Inferior parietal cortex (tissue), 1 donor: ENCODE results near the gene PPP1R2C.

Source experiments
- DNase-seq: peaks from one replicate; pipeline ENCODE4 v3.0.0-alpha.2; 2016; ENCODE audit errors: extremely low spot score

The PPP1R2C gene

DNA sequence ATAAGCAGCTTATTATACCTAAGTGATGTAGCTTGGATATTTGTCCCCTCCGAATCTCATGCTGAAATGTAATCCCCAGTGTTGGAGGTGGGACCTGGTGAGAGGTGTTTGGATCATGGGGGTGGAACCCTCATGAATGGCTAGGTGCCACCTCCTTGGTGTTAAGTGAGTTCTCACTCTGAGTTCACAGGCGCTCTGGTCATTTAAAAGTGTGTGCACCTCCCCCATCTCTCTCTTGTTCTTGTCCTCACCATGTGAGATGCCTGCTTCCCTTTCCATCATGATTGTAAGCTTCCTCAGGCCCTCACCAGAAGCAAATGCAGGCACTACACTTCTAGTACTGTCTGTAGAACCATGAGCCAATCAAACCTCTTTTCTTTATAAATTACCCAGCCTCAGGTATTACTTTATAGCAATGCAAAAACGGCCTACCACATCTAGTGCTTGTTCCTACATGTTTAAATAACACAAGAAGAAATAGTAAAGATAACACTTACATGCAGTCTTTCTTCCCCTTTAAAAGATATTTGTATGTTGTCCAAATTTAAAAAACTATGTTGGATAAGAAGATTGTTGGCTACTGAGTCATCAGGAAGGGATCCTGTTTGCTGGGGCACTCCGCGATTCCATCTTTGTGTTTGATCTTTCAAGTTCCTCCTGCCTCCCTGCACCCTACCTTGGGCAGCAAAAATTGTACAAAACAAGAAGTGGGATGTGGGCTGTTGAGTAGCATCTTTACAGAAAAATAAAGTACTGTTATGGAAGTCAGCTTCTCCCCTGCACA lies 29.7 kb downstream of the PPP1R2C start:
- DNase-seq, result no peak

- DNase-seq, result no peak
Observed at GRCh38 chrX:42746606-42747005, 31.4 kb downstream of the PPP1R2C start.

DNA sequence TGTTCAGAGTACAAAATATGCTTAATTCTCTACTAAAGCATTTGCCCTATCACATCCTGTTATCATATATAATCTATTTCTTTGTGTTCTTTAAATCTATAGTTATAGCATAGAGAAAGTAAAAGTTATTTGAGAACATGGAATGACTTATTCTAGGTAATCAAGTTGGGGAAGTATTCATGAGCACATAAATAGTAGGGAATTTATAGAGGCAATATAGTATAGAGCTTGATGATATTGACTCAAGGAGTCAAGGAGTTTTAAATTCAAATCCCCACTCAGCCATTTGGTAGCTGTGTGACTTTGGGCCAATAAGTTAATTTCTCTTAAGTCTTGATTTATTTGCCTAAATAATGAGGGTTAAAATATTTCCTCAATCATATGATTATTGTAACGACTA lies 37.5 kb downstream of the PPP1R2C start:
- DNase-seq, result no peak

DNA sequence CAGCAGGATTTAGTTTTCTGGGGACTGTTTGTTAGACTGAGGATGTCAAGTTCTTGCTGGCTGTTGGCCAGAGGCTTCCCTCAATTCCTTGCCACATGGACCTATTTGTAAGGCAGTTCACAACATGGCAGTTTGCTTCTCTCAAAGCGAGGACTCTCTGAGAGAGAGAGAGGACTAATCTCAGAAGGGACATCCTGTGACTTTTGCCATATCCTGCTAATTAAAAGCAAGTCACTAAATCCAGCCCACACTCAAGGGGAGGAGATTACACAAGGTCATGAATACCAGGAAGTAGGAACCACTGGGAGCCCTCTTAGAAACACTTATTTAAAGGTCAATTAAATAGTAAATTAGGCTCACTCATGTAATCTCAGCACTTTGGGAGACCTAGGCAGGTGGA lies 38.2 kb downstream of the PPP1R2C start:
- DNase-seq, result no peak

- peak; percentile 2 for DNase-seq
Observed at GRCh38 chrX:42739258-42739657, 38.7 kb downstream of the PPP1R2C start.

DNA sequence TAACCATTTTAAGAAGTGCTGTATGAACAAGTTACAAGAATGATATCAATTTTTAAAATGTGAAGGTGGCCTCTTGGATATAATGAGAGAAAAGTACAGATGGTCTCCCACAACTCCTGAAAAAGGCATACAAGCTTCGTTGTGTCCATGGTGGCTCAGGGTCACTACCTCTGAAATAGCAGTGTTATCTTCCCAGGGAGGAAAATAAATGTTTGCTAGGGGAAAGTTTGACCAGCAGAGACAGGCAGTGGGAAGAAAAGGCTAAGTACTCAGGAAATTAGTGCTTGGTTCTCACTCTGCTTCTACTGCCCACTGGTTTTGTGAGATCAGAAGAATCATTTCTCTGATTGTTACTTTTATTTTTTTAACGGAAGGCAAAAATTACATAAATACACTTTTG lies 39.4 kb downstream of the PPP1R2C start:
- no peak for DNase-seq

DNA sequence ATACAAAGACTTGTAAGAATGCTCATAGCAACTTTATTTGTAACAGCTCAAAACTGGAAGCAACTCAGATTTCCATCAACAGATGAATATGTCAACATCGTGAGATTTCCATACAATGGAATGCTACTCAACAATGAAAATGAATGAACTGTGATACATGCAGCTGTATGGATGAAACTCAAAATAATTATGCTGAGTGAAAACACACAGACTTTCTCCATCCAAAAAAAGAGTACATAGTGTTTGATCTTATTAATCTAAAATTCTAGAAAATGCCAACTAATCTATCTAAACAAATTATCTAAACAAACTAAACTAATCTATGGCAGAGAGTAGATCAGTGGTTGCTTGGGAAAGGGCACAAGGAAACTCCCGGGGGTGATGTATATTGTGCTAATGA lies 42.7 kb downstream of the PPP1R2C start:
- DNase-seq, result no peak

DNA sequence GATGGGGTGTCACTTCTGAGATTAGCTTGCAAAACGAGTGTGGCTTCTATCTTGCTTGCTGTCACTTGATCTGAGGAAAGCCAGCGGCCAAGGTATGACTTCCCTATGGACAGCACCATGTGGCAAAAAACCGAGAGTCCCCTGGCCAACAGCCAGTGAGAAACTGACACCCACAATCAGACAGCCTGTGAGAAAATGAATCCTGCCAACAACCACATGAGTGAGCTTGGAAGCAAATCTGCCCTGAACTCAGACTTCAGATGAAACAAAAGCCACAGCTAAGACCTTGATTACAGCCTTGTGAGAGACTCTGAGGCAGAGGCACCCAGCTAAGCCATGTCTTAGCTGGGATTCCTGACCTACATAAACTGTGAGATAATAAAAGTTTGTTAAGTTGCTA lies 45.5 kb downstream of the PPP1R2C start:
- no peak for DNase-seq
